Osteoblast (primary cell): Measurements from ENCODE around the gene PRKAG2. TPM values are rescaled to one million over a fixed set of nuclear protein-coding genes. Genes with fewer than 3 reads are reported as not detected.

Experiments
- DNase-seq: peaks from one replicate; pipeline ENCODE4 v3.0.0; 2011; ENCODE audit warnings: low spot score, mixed read lengths; ENCODE audit not compliant: insufficient read length; ENCODE audit errors: missing footprints
- H2AFZ ChIP-seq: 2 replicates; pipeline ENCODE4 v1.6.0; 2011; ENCODE audit warnings: mild to moderate bottlenecking, low read length
- H3K27ac ChIP-seq: 2 replicates; pipeline ENCODE4 v1.5.1; 2011; ENCODE audit warnings: mild to moderate bottlenecking, low read depth, low read length, moderate library complexity
- H3K27me3 ChIP-seq: 2 replicates; pipeline ENCODE4 v1.6.0; 2012; ENCODE audit warnings: mild to moderate bottlenecking, control low read depth, inconsistent platforms, low read length, moderate library complexity; ENCODE audit not compliant: insufficient read depth
- H3K36me3 ChIP-seq: 2 replicates; pipeline ENCODE4 v1.5.1; 2011; ENCODE audit warnings: mild to moderate bottlenecking, low read length, control low read depth, moderate library complexity; ENCODE audit not compliant: insufficient read depth
- H3K4me1 ChIP-seq: 2 replicates; pipeline ENCODE4 v1.5.1; 2011; ENCODE audit warnings: mild to moderate bottlenecking, low read length, control low read depth, moderate library complexity; ENCODE audit not compliant: insufficient read depth
- H3K4me2 ChIP-seq: 2 replicates; pipeline ENCODE4 v1.6.0; 2011; ENCODE audit warnings: mild to moderate bottlenecking, low read length; ENCODE audit not compliant: insufficient read depth
- H3K4me3 ChIP-seq: fragments of 200-600 bp; sonication (generic); 3 replicates; pipeline ENCODE4 v1.5.1; 2012; ENCODE audit warnings: mild to moderate bottlenecking, low read length, inconsistent platforms; ENCODE audit not compliant: insufficient read depth
- H3K79me2 ChIP-seq: 2 replicates; pipeline ENCODE4 v1.6.0; 2012; ENCODE audit warnings: mild to moderate bottlenecking, low read length, control low read depth, inconsistent platforms; ENCODE audit not compliant: insufficient read depth
- H3K9me3 ChIP-seq: 2 replicates; pipeline ENCODE4 v1.5.1; 2011; ENCODE audit warnings: low read depth, low read length, control low read depth
- H4K20me1 ChIP-seq: 2 replicates; pipeline ENCODE4 v1.6.0; 2012; ENCODE audit warnings: mild to moderate bottlenecking, low read length, control low read depth; ENCODE audit not compliant: insufficient read depth
- CTCF ChIP-seq: IDR thresholded peaks from 2 replicates; pipeline ENCODE4 v1.5.1; 2011; ENCODE audit warnings: mild to moderate bottlenecking, low read depth, low read length, moderate library complexity; ENCODE audit errors: extremely low read depth
- total RNA-seq: library from RNA; depleted of rRNA; stranded (reverse); fragments of >200 nt; gene quantifications from 2 replicates; pipeline ENCODE4 v1.2.3, GENCODE V29; 2012

Gene PRKAG2
- total RNA-seq, 1 donor, result 20.6 TPM

GRCh38 chr7:151590071-151590849 lies 286.7 kb downstream of the PRKAG2 start:
- H4K20me1 ChIP-seq, result no peaks in the 10 kb centered on the region
- H3K4me3 ChIP-seq, result no peak overlapping the region
- no peaks in the 10 kb centered on the region for H3K27me3 ChIP-seq
- no peak overlapping the region for H3K27ac ChIP-seq
- no peak for TF ChIP-seq CTCF
- H3K36me3 ChIP-seq, result peaks cover 27% of the 10 kb centered on the region
- peaks cover 50% of the 10 kb centered on the region for H3K79me2 ChIP-seq
- H3K4me2 ChIP-seq, result no peak overlapping the region
- H3K9me3 ChIP-seq, result no peaks in the 10 kb centered on the region
- H2AFZ ChIP-seq, result no peak overlapping the region
- no peak for DNase-seq
- peaks cover 19% of the 10 kb centered on the region for H3K4me1 ChIP-seq

- Histone ChIP-seq H3K4me1 (peaks cover 19% of the 10 kb centered on the region), H3K79me2 (peaks cover 42% of the 10 kb centered on the region), H3K27me3 (no peaks in the 10 kb centered on the region), H4K20me1 (no peaks in the 10 kb centered on the region), H2AFZ (no peak overlapping the region), H3K27ac (no peak overlapping the region), H3K4me3 (no peak overlapping the region), H3K9me3 (no peaks in the 10 kb centered on the region), H3K36me3 (peaks cover 19% of the 10 kb centered on the region), H3K4me2 (no peak overlapping the region)
- TF ChIP-seq CTCF, result no peak
- DNase-seq, result no peak
These were observed 287.9 kb downstream of the PRKAG2 start for GRCh38 chr7:151588982-151589381.

- TF ChIP-seq CTCF, result no peak
- Histone ChIP-seq H4K20me1 (no peaks in the 10 kb centered on the region), H3K36me3 (peaks cover 10% of the 10 kb centered on the region), H3K27me3 (no peaks in the 10 kb centered on the region), H3K4me2 (no peak overlapping the region), H3K4me1 (peaks cover 5% of the 10 kb centered on the region), H3K9me3 (no peaks in the 10 kb centered on the region), H2AFZ (no peak overlapping the region), H3K4me3 (no peak overlapping the region), H3K27ac (no peak overlapping the region), H3K79me2 (peaks cover 46% of the 10 kb centered on the region)
- no peak for DNase-seq
These were observed 290.2 kb downstream of the PRKAG2 start for GRCh38 chr7:151586531-151587260.

GRCh38 chr7:151585744-151586393 lies 291.0 kb downstream of the PRKAG2 start:
- TF ChIP-seq CTCF, result no peak
- no peak overlapping the region for H3K27ac ChIP-seq
- peaks cover 5% of the 10 kb centered on the region for H3K36me3 ChIP-seq
- peaks cover 43% of the 10 kb centered on the region for H3K79me2 ChIP-seq
- no peak overlapping the region for H3K4me3 ChIP-seq
- H3K4me2 ChIP-seq, result no peak overlapping the region
- H3K9me3 ChIP-seq, result no peaks in the 10 kb centered on the region
- no peak for DNase-seq
- no peaks in the 10 kb centered on the region for H4K20me1 ChIP-seq
- peaks cover 5% of the 10 kb centered on the region for H3K4me1 ChIP-seq
- no peak overlapping the region for H2AFZ ChIP-seq
- no peaks in the 10 kb centered on the region for H3K27me3 ChIP-seq
